H1 (cell line): Measurements from ENCODE around the gene GALP. TPM values are rescaled to one million over a fixed set of nuclear protein-coding genes. Genes with fewer than 3 reads are reported as not detected.

Source experiments
- ASH2L ChIP-seq: fragments of 200-600, 300-600 bp; sonication (generic); IDR thresholded peaks from one replicate; pipeline ENCODE4 v1.7.1; 2017; ENCODE audit warnings: low read length
- CHD2 ChIP-seq: IDR thresholded peaks from 2 replicates; pipeline ENCODE4 v1.6.1; 2012; ENCODE audit warnings: low read length, improper control_type of control experiment
- RFX5 ChIP-seq: IDR thresholded peaks from 2 replicates; pipeline ENCODE4 v1.6.1; 2011; ENCODE audit warnings: low read depth, low read length, improper control_type of control experiment, borderline replicate concordance
- RXRA ChIP-seq: IDR thresholded peaks from 2 replicates; pipeline ENCODE4 v1.6.1; 2011; ENCODE audit warnings: low read depth, mild to moderate bottlenecking, low read length, moderate library complexity; ENCODE audit not compliant: insufficient read depth
- SAP30 ChIP-seq: fragments of 300-600 bp; sonication (generic); IDR thresholded peaks from 2 replicates; pipeline ENCODE4 v1.7.1; 2012; ENCODE audit warnings: low read length, moderate library complexity, mild to moderate bottlenecking, inconsistent platforms; ENCODE audit not compliant: insufficient read depth, insufficient replicate concordance
- polyA plus RNA-seq, 7 experiments: library from polyadenylated mRNA; depleted of rRNA in 3 of 7; stranded (reverse) in 5 of 7; unstranded in 2 of 7; fragments of >200 nt in 5 of 7; fragments of 200-250 nt in 2 of 7; gene quantifications; 1 replicate in 5 of 7; 2 replicates in 1 of 7; 4 replicates in 1 of 7; pipeline versions ENCODE4 v1.2.1 to v1.2.3, GENCODE V29; 2011 to 2013; ENCODE audit warnings: missing spikeins in 2 of 7, mixed read lengths in 2 of 7
- total RNA-seq: library from RNA; stranded (reverse); fragmentation: NEBNext Ultra II Directional; extraction: Animal tissue kit (Norgen Biotek cat#: 25700); gene quantifications from 2 replicates; pipeline ENCODE4 v1.2.1, GENCODE V29; 2021

Gene GALP
- total and polyA plus RNA-seq, 2 of the 8 experiments (the other 6 are each of a cell fraction or from before 2014, with no cell fraction given): 0.14 TPM; not detected in 1

DNA sequence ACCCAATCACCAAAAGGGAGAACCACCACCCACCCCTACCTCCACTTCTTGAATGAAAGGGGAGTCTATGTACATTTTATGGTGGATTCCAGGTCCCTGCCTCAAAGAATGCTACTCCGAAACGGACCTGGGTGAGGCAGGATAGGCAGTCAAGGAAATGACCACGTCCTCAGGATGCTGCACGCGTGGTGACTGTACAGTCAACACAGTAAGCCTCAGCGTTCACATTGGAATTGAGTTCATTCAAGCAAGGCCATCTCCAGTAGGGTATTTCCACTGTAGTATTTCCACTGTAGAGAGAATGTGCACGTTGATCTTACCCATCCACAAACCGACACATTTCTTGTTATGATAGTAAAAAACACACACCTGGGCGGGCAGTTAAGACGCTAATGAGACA is 43.2 kb downstream of the GALP start (continued):
- TF ChIP-seq RXRA (no peak), SAP30 (no peak), ASH2L (no peak), RFX5 (no peak), CHD2 (no peak)
- TF ChIP-seq, all 59 proteins: peak for 0
